GM23248 (cell line): ENCODE measurements around the gene TNFAIP8L3. TPM values are rescaled to one million over a fixed set of nuclear protein-coding genes. Genes with fewer than 3 reads are reported as not detected.

ENCODE experiments used
- DNase-seq: peaks from one replicate; pipeline ENCODE4 v3.0.0-alpha.2; 2015
- H2AFZ ChIP-seq: fragments of 200-600 bp; sonication (generic); 2 replicates; pipeline ENCODE4 v1.6.1; 2016; ENCODE audit warnings: antibody characterized with exemption
- H3F3A ChIP-seq: fragments of 200-600 bp; sonication (generic); 2 replicates; pipeline ENCODE4 v1.6.1; 2016; ENCODE audit warnings: mild to moderate bottlenecking, antibody characterized with exemption, mixed run types; ENCODE audit not compliant: insufficient read depth
- H3K27ac ChIP-seq: fragments of 200-600 bp; sonication (generic); 2 replicates; pipeline ENCODE4 v1.5.1; 2016; ENCODE audit warnings: mild to moderate bottlenecking
- H3K27me3 ChIP-seq: fragments of 200-600 bp; sonication (generic); replicated peaks from 2 replicates; pipeline ENCODE4 v1.6.1; 2016; ENCODE audit warnings: mild to moderate bottlenecking; ENCODE audit not compliant: insufficient read depth
- H3K36me3 ChIP-seq: fragments of 200-600 bp; sonication (generic); 2 replicates; pipeline ENCODE4 v1.6.1; 2016; ENCODE audit warnings: low read depth, mild to moderate bottlenecking
- H3K4me1 ChIP-seq: fragments of 200-600 bp; sonication (generic); 2 replicates; pipeline ENCODE4 v1.6.1; 2016; ENCODE audit warnings: mild to moderate bottlenecking; ENCODE audit not compliant: insufficient read depth
- H3K4me2 ChIP-seq: fragments of 200-600 bp; sonication (generic); one replicate; pipeline ENCODE4 v1.6.1; 2016; ENCODE audit warnings: mild to moderate bottlenecking; ENCODE audit not compliant: unreplicated experiment
- H3K4me3 ChIP-seq: fragments of 200-600 bp; sonication (generic); 2 replicates; pipeline ENCODE4 v1.5.1; 2016; ENCODE audit warnings: mild to moderate bottlenecking
- H3K79me2 ChIP-seq: fragments of 200-600 bp; sonication (generic); 2 replicates; pipeline ENCODE4 v1.6.1; 2016; ENCODE audit warnings: mild to moderate bottlenecking; ENCODE audit not compliant: insufficient read depth
- H3K9ac ChIP-seq: fragments of 200-600 bp; sonication (generic); 2 replicates; pipeline ENCODE4 v1.6.1; 2016; ENCODE audit warnings: mild to moderate bottlenecking
- H3K9me2 ChIP-seq: fragments of 200-600 bp; sonication (generic); 2 replicates; pipeline ENCODE4 v1.6.1; 2016; ENCODE audit warnings: mixed run types, mild to moderate bottlenecking, moderate library complexity; ENCODE audit not compliant: insufficient read depth
- H3K9me3 ChIP-seq: fragments of 200-600 bp; sonication (generic); one replicate; pipeline ENCODE4 v1.6.1; 2017; ENCODE audit warnings: low read depth
- H4K20me1 ChIP-seq: fragments of 200-600 bp; sonication (generic); 2 replicates; pipeline ENCODE4 v1.6.0; 2016; ENCODE audit not compliant: insufficient read depth
- EZH2 ChIP-seq: fragments of 200-600 bp; sonication (generic); IDR thresholded peaks from 2 replicates; pipeline ENCODE4 v1.6.1; 2018; ENCODE audit warnings: antibody characterized with exemption, mild to moderate bottlenecking; ENCODE audit not compliant: insufficient read depth, poor library complexity, severe bottlenecking
- EZH2phosphoT487 ChIP-seq: fragments of 200-600 bp; sonication (generic); IDR thresholded peaks from 2 replicates; pipeline ENCODE4 v1.6.1; 2018; ENCODE audit warnings: antibody characterized with exemption, moderate library complexity, mild to moderate bottlenecking, low read depth; ENCODE audit not compliant: insufficient read depth
- WGBS, 2 experiments: methylation state at CpG; one replicate each; pipeline ENCODE4 v1.1.6; 2015 to 2017; ENCODE audit warnings: low lambda C conversion rate in 2 of 2, low coverage in 1 of 2; ENCODE audit errors: missing lambda C conversion rate in 2 of 2; 5-methylcytosine and 5-hydroxymethylcytosine counted together
- in situ Hi-C: fragments of 300-500 bp; cut with MboI; formaldehyde crosslinking; loops from 2 replicates; pipeline ENCODE4 v1.15.0; 2020
- polyA plus RNA-seq: library from polyadenylated mRNA; unstranded; fragments of >200 nt; fragmentation: Nextera tagmentation; extraction: Ambion mirVana; gene quantifications from 2 replicates; pipeline ENCODE4 v1.2.1, GENCODE V29; 2016
- total RNA-seq: library from RNA; depleted of rRNA; stranded (reverse); fragments of >200 nt; shearing (Covaris generic); gene quantifications from 2 replicates; pipeline ENCODE4 v1.2.3, GENCODE V29; 2014

TNFAIP8L3 gene
- total and polyA plus RNA-seq, 2 experiments from 2014 or later = 2.0 to 2.8 TPM

- peaks cover 53% of the 10 kb centered on the region for H3F3A ChIP-seq
- in situ Hi-C loops = no loop called here
- peak overlapping the region; percentile 22; the same call in 1 of the 2 replicates for H2AFZ ChIP-seq
- no peaks in the 10 kb centered on the region for H3K27me3 ChIP-seq
- no peaks in the 10 kb centered on the region for H3K9me2 ChIP-seq
- TF ChIP-seq EZH2phosphoT487 (no peak), EZH2 (no peak)
- H3K79me2 ChIP-seq = no peaks in the 10 kb centered on the region
- peak; percentile 80 for DNase-seq
- H3K4me1 ChIP-seq = peaks cover 37% of the 10 kb centered on the region
- WGBS, 2 experiments = 1 to 9% methylated on average over 3 of the region's 3 CpGs
- H3K4me2 ChIP-seq = peak overlapping the region; percentile 50
- H3K27ac ChIP-seq = peak overlapping the region; percentile 61
- H3K9ac ChIP-seq = peak overlapping the region; percentile 45
- H3K36me3 ChIP-seq = no peaks in the 10 kb centered on the region
- no peaks in the 10 kb centered on the region for H4K20me1 ChIP-seq
- 0 out of 2 replicates have a peak overlapping the region, but pooled peaks have one; percentile 30 for H3K4me3 ChIP-seq
- H3K9me3 ChIP-seq = no peaks in the 10 kb centered on the region
Observed at GRCh38 chr15:51104512-51104911, 9.8 kb upstream of the TNFAIP8L3 start.

GRCh38 chr15:51103330-51103729, 8.6 kb upstream of the TNFAIP8L3 start:
- no peaks in the 10 kb centered on the region for H3K9me3 ChIP-seq
- no peaks in the 10 kb centered on the region for H3K36me3 ChIP-seq
- H3K9me2 ChIP-seq = no peaks in the 10 kb centered on the region
- no peaks in the 10 kb centered on the region for H3K79me2 ChIP-seq
- no peak overlapping the region for H3K4me3 ChIP-seq
- H3K27me3 ChIP-seq = no peaks in the 10 kb centered on the region
- WGBS, 2 experiments = 0% methylated on average over 1 of the region's 1 CpG
- no peak overlapping the region for H2AFZ ChIP-seq
- H3K4me1 ChIP-seq = peaks cover 30% of the 10 kb centered on the region
- H3F3A ChIP-seq = peaks cover 43% of the 10 kb centered on the region
- H3K4me2 ChIP-seq = peak overlapping the region; percentile 50
- in situ Hi-C loops = no loop called here
- H3K27ac ChIP-seq = peak overlapping the region; percentile 61
- TF ChIP-seq EZH2 (no peak), EZH2phosphoT487 (0 out of 2 replicates have a peak, but pooled peaks have one; percentile 38)
- no peaks in the 10 kb centered on the region for H4K20me1 ChIP-seq
- DNase-seq = peak; percentile 86
- no peak overlapping the region for H3K9ac ChIP-seq

GRCh38 chr15:51100785-51101489, 6.2 kb upstream of the TNFAIP8L3 start:
- in situ Hi-C loops = no loop called here
- 85% methylated on average over 9 of the region's 9 CpGs for WGBS, 2 experiments
- Histone ChIP-seq H3F3A (peaks cover 41% of the 10 kb centered on the region), H3K4me3 (no peak overlapping the region), H3K9me3 (no peaks in the 10 kb centered on the region), H3K36me3 (no peaks in the 10 kb centered on the region), H3K4me2 (no peak overlapping the region), H3K9ac (no peak overlapping the region), H3K79me2 (no peaks in the 10 kb centered on the region), H3K27me3 (no peaks in the 10 kb centered on the region), H3K9me2 (no peaks in the 10 kb centered on the region), H3K27ac (no peak overlapping the region), H2AFZ (no peak overlapping the region), H3K4me1 (peaks cover 38% of the 10 kb centered on the region), H4K20me1 (no peaks in the 10 kb centered on the region)
- no peak for TF ChIP-seq EZH2
- no peak for DNase-seq

GRCh38 chr15:51099185-51099584, 4.5 kb upstream of the TNFAIP8L3 start:
- no peak overlapping the region for H2AFZ ChIP-seq
- no peaks in the 10 kb centered on the region for H3K36me3 ChIP-seq
- peaks cover 31% of the 10 kb centered on the region for H3K4me1 ChIP-seq
- no peak overlapping the region for H3K4me2 ChIP-seq
- H3K79me2 ChIP-seq = no peaks in the 10 kb centered on the region
- peaks cover 31% of the 10 kb centered on the region for H3F3A ChIP-seq
- H3K27ac ChIP-seq = no peak overlapping the region
- no peaks in the 10 kb centered on the region for H4K20me1 ChIP-seq
- no peaks in the 10 kb centered on the region for H3K9me3 ChIP-seq
- H3K9me2 ChIP-seq = no peaks in the 10 kb centered on the region
- in situ Hi-C loops = no loop called here
- no peaks in the 10 kb centered on the region for H3K27me3 ChIP-seq
- TF ChIP-seq EZH2phosphoT487 = no peak
- no peak for TF ChIP-seq EZH2
- no peak overlapping the region for H3K4me3 ChIP-seq
- DNase-seq = no peak
- no peak overlapping the region for H3K9ac ChIP-seq

GRCh38 chr15:51098331-51098619, 3.6 kb upstream of the TNFAIP8L3 start:
- Histone ChIP-seq H2AFZ (no peak overlapping the region), H3K79me2 (no peaks in the 10 kb centered on the region), H4K20me1 (no peaks in the 10 kb centered on the region), H3K4me1 (peaks cover 21% of the 10 kb centered on the region), H3K4me2 (peak overlapping the region; percentile 21), H3K36me3 (no peaks in the 10 kb centered on the region), H3K27ac (no peak overlapping the region), H3F3A (peaks cover 22% of the 10 kb centered on the region), H3K9ac (no peak overlapping the region), H3K27me3 (no peaks in the 10 kb centered on the region), H3K4me3 (no peak overlapping the region), H3K9me2 (no peaks in the 10 kb centered on the region), H3K9me3 (no peaks in the 10 kb centered on the region)
- no peak for TF ChIP-seq EZH2phosphoT487
- no peak for TF ChIP-seq EZH2
- no peak for DNase-seq
- in situ Hi-C loops = no loop called here
- WGBS, 2 experiments = 70 to 78% methylated on average over 1 of the region's 1 CpG
